Fibroblast of the aortic adventitia (primary cell): ENCODE data around the gene TXNL4A. TPM values are rescaled to one million over a fixed set of nuclear protein-coding genes. Genes with fewer than 3 reads are reported as not detected.
A peak's percentile ranks its signal among the peaks of the same experiment; 100 is the strongest.
"Not testable (repeated sequence)": the region's sequence is repeated elsewhere in the genome, so short reads cannot be mapped to it uniquely, and the experiment has no call there.

ENCODE experiments used
- DNase-seq: peaks from one replicate; pipeline ENCODE4 v3.0.0-alpha.2; 2010; ENCODE audit warnings: low read depth
- H3K4me3 ChIP-seq: 2 replicates; pipeline ENCODE4 v1.5.1; 2011; ENCODE audit warnings: low read depth, mild to moderate bottlenecking, control low read depth, low read length, moderate library complexity
- CTCF ChIP-seq: IDR thresholded peaks from 2 replicates; pipeline ENCODE4 v1.5.1; 2011; ENCODE audit warnings: mild to moderate bottlenecking, low read length, control low read depth, inconsistent platforms; ENCODE audit not compliant: insufficient read depth
- total RNA-seq: library from RNA; depleted of rRNA; stranded (reverse); fragments of >200 nt; gene quantifications from 2 replicates; pipeline ENCODE4 v1.2.3, GENCODE V29; 2012; ENCODE audit warnings: low replicate concordance

TXNL4A gene
- total RNA-seq, 1 donor: 54.6 TPM

- no peak for TF ChIP-seq CTCF
- peak; percentile 98 for DNase-seq
- H3K4me3 ChIP-seq: no peak overlapping the region
These were observed 21.5 kb upstream of the TXNL4A start for GRCh38 chr18:80009661-80010550.

- no peak for DNase-seq
- TF ChIP-seq CTCF: no peak
- H3K4me3 ChIP-seq: no peak overlapping the region
These were observed 18.4 kb upstream of the TXNL4A start for GRCh38 chr18:80006724-80007123.

- TF ChIP-seq CTCF: no peak
- H3K4me3 ChIP-seq: no peak overlapping the region
- no peak for DNase-seq
These were observed 16.4 kb upstream of the TXNL4A start for GRCh38 chr18:80004600-80005342.

- no peak overlapping the region for H3K4me3 ChIP-seq
- TF ChIP-seq CTCF: no peak
- DNase-seq: no peak
These were observed 14.1 kb upstream of the TXNL4A start for GRCh38 chr18:80002468-80002867.

GRCh38 chr18:80000877-80001276 is 12.5 kb upstream of the TXNL4A start:
- no peak for TF ChIP-seq CTCF
- DNase-seq: no peak
- H3K4me3 ChIP-seq: no peak overlapping the region

GRCh38 chr18:79999701-80000100 is 11.3 kb upstream of the TXNL4A start:
- not testable (repeated sequence) for H3K4me3 ChIP-seq, DNase-seq

- no peak for TF ChIP-seq CTCF
- no peak overlapping the region for H3K4me3 ChIP-seq
- no peak for DNase-seq
These were observed 3.1 kb upstream of the TXNL4A start for GRCh38 chr18:79991494-79991893.
